ENCODE data around the gene CRYBG2.

Gene CRYBG2

GRCh38 chr1:26340047-26340481, 13.9 kb downstream of the CRYBG2 start:
- no peak for TF ChIP-seq ZNF565 (CRISPR knock-in tag; conservative IDR thresholded peaks at IDR 0.05; ENCODE audit: low read depth)
- no peak for TF ChIP-seq ISL1 (CRISPR knock-in tag; IDR thresholded peaks at IDR 0.05)
- TF ChIP-seq ZNF70 (CRISPR knock-in tag; IDR thresholded peaks at IDR 0.05), result no peak
- TF ChIP-seq, protein P1, sequence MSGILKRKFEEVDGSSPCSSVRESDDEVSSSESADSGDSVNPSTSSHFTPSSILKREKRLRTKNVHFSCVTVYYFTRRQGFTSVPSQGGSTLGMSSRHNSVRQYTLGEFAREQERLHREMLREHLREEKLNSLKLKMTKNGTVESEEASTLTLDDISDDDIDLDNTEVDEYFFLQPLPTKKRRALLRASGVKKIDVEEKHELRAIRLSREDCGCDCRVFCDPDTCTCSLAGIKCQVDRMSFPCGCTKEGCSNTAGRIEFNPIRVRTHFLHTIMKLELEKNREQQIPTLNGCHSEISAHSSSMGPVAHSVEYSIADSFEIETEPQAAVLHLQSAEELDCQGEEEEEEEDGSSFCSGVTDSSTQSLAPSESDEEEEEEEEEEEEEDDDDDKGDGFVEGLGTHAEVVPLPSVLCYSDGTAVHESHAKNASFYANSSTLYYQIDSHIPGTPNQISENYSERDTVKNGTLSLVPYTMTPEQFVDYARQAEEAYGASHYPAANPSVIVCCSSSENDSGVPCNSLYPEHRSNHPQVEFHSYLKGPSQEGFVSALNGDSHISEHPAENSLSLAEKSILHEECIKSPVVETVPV (CRISPR knock-in tag; IDR thresholded peaks at IDR 0.05), result no peak
- TF ChIP-seq CREB5 (CRISPR knock-in tag; IDR thresholded peaks at IDR 0.05; ENCODE audit: low read depth), result no peak
- no peak for TF ChIP-seq CSDC2 (CRISPR knock-in tag; IDR thresholded peaks at IDR 0.05)
- TF ChIP-seq ZFP30 (CRISPR knock-in tag; IDR thresholded peaks at IDR 0.05), result no peak
- TF ChIP-seq PPARA (CRISPR knock-in tag; IDR thresholded peaks at IDR 0.05; ENCODE audit: borderline replicate concordance), result no peak
- ATAC-seq, result no peak

DNA sequence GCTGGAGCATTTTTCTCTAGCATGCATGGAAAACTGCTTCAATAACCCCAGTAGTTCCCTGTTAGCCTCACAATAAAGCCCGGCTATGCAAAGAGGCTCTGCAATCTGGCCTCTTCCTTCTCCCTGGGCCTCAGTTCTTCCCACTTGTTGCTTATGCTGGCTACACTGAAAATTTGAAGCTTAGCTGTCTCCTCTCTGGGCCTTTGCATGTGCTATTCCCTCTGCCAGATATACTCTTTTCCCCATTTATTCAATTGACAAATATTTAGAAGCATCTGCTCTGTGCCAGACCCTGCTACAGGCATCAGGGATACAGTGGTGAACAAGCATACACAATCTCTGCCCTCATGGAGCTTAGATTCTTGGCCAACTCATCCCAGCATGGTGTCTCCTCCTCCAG, 15.3 kb downstream of the CRYBG2 start:
- TF ChIP-seq SNAI2 (CRISPR knock-in tag; IDR thresholded peaks at IDR 0.05) (no peak), RARB (CRISPR knock-in tag; IDR thresholded peaks at IDR 0.05) (no peak), GLIS3 (CRISPR knock-in tag; IDR thresholded peaks at IDR 0.05) (no peak), PPARA (CRISPR knock-in tag; IDR thresholded peaks at IDR 0.05; ENCODE audit: borderline replicate concordance) (no peak), CSDC2 (CRISPR knock-in tag; IDR thresholded peaks at IDR 0.05) (no peak), ZNF70 (CRISPR knock-in tag; IDR thresholded peaks at IDR 0.05) (no peak), ZNF565 (CRISPR knock-in tag; conservative IDR thresholded peaks at IDR 0.05; ENCODE audit: low read depth) (no peak), ZFP3 (CRISPR knock-in tag; IDR thresholded peaks at IDR 0.05) (no peak), ZC3H10 (CRISPR knock-in tag; IDR thresholded peaks at IDR 0.05) (no peak), TCF4 (CRISPR knock-in tag; IDR thresholded peaks at IDR 0.05; ENCODE audit: borderline replicate concordance) (no peak), TSHZ2 (CRISPR knock-in tag; IDR thresholded peaks at IDR 0.05) (no peak), ZNF8 (CRISPR knock-in tag; IDR thresholded peaks at IDR 0.05) (no peak), BACH2 (CRISPR knock-in tag; IDR thresholded peaks at IDR 0.05; ENCODE audit: borderline replicate concordance) (no peak), OSR1 (CRISPR knock-in tag; IDR thresholded peaks at IDR 0.05) (no peak), CREB5 (CRISPR knock-in tag; IDR thresholded peaks at IDR 0.05; ENCODE audit: low read depth) (no peak)
- TF ChIP-seq, protein P2, sequence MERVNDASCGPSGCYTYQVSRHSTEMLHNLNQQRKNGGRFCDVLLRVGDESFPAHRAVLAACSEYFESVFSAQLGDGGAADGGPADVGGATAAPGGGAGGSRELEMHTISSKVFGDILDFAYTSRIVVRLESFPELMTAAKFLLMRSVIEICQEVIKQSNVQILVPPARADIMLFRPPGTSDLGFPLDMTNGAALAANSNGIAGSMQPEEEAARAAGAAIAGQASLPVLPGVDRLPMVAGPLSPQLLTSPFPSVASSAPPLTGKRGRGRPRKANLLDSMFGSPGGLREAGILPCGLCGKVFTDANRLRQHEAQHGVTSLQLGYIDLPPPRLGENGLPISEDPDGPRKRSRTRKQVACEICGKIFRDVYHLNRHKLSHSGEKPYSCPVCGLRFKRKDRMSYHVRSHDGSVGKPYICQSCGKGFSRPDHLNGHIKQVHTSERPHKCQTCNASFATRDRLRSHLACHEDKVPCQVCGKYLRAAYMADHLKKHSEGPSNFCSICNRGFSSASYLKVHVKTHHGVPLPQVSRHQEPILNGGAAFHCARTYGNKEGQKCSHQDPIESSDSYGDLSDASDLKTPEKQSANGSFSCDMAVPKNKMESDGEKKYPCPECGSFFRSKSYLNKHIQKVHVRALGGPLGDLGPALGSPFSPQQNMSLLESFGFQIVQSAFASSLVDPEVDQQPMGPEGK (CRISPR knock-in tag; IDR thresholded peaks at IDR 0.05; ENCODE audit: borderline replicate concordance), result no peak
- ATAC-seq, result no peak

- ATAC-seq, result no peak
- no peak for TF ChIP-seq OSR1 (CRISPR knock-in tag; IDR thresholded peaks at IDR 0.05)
- TF ChIP-seq TOX (CRISPR knock-in tag; IDR thresholded peaks at IDR 0.05; ENCODE audit: borderline replicate concordance), result no peak
- no peak for TF ChIP-seq BACH2 (CRISPR knock-in tag; IDR thresholded peaks at IDR 0.05; ENCODE audit: borderline replicate concordance)
- no peak for TF ChIP-seq GLIS3 (CRISPR knock-in tag; IDR thresholded peaks at IDR 0.05)
- TF ChIP-seq, protein P1 (CRISPR knock-in tag; IDR thresholded peaks at IDR 0.05), result no peak
- TF ChIP-seq ZNF565 (CRISPR knock-in tag; conservative IDR thresholded peaks at IDR 0.05; ENCODE audit: low read depth), result no peak
- no peak for TF ChIP-seq ARNTL (CRISPR knock-in tag; IDR thresholded peaks at IDR 0.05; ENCODE audit: borderline replicate concordance, low read depth)
- TF ChIP-seq ZNF70 (CRISPR knock-in tag; IDR thresholded peaks at IDR 0.05), result no peak
- TF ChIP-seq TSHZ2 (CRISPR knock-in tag; IDR thresholded peaks at IDR 0.05), result no peak
- TF ChIP-seq, protein P2 (CRISPR knock-in tag; IDR thresholded peaks at IDR 0.05; ENCODE audit: borderline replicate concordance), result no peak
Observed at GRCh38 chr1:26337625-26338024, 16.3 kb downstream of the CRYBG2 start.

Measured in SK-N-SH treated with all-trans-retinoic acid at 6 μM for 48 hours (cell line).